Measurements from ENCODE around the gene TAP1.

Gene TAP1

DNA sequence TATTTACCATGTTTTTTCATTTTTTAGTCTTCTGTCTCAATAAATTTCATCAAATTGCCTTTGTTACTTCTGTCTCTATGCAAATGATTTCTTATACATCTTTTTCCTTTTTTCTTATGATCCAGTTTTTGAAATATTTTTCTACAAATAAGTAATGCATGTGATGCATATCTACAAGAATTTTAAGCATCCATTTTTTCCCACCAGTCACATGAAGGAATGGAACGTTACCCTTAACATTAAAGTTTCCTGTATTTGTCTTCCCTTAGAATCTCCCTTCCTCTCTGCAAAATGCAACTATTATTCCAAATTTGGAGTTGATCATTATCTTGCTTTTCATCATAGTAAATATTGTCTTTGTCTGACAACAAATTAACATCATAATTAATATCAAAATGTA lies 36.0 kb upstream of the TAP1 start:
- H3K9me3 ChIP-seq: no peaks in the 10 kb centered on the region
- H3K4me1 ChIP-seq: peaks cover 0 to under 1% (median 0%) of the 10 kb centered on the region in 4 donors
- H3K36me3 ChIP-seq: no peaks in the 10 kb centered on the region
- H3K27me3 ChIP-seq: no peaks in the 10 kb centered on the region
- DNase-seq: no peak
- intact Hi-C loops (cut with DNase I; ENCODE audit: low total_unique reads): loop anchor here (10.0 kb wide), 1 partner anchor 65 kb away; the partner anchor contains the start of gene HLA-DMA
- H3K27ac ChIP-seq: no peak overlapping the region
- H3K4me3 ChIP-seq: no peak overlapping the region
- TF ChIP-seq, protein P1, sequence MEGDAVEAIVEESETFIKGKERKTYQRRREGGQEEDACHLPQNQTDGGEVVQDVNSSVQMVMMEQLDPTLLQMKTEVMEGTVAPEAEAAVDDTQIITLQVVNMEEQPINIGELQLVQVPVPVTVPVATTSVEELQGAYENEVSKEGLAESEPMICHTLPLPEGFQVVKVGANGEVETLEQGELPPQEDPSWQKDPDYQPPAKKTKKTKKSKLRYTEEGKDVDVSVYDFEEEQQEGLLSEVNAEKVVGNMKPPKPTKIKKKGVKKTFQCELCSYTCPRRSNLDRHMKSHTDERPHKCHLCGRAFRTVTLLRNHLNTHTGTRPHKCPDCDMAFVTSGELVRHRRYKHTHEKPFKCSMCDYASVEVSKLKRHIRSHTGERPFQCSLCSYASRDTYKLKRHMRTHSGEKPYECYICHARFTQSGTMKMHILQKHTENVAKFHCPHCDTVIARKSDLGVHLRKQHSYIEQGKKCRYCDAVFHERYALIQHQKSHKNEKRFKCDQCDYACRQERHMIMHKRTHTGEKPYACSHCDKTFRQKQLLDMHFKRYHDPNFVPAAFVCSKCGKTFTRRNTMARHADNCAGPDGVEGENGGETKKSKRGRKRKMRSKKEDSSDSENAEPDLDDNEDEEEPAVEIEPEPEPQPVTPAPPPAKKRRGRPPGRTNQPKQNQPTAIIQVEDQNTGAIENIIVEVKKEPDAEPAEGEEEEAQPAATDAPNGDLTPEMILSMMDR (IDR thresholded peaks at IDR 0.05): no peak

DNA sequence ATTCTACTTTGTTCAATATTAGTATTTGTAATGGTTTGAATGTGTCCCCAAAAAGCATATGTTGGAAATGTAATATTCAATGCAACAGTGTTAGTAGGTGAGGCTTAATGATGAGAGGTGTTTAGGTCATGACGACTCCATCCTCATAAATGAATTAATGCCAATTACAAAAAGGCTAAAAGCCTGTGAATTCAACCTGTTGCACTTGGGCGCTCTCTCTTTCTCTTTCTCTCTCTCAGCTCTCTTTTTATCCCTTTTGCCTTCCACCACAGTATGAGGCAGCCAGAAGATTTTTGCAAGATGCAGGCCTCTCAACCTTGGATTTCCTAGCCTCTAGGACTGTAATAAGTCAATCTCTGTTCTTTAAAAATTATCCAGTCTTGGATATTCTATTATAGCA lies 35.1 kb upstream of the TAP1 start:
- TF ChIP-seq, protein P1 (IDR thresholded peaks at IDR 0.05): no peak
- Histone ChIP-seq H3K27ac (no peak overlapping the region), H3K9me3 (no peaks in the 10 kb centered on the region), H3K4me1 (peaks cover 0 to 10% (median 0%) of the 10 kb centered on the region in 4 donors), H3K36me3 (no peaks in the 10 kb centered on the region), H3K4me3 (no peak overlapping the region), H3K27me3 (no peaks in the 10 kb centered on the region)
- intact Hi-C loops (cut with DNase I; ENCODE audit: low total_unique reads): loop anchor here (10.0 kb wide), 1 partner anchor 66 kb away; the partner anchor contains the start of gene HLA-DMA
- DNase-seq: no peak

DNA sequence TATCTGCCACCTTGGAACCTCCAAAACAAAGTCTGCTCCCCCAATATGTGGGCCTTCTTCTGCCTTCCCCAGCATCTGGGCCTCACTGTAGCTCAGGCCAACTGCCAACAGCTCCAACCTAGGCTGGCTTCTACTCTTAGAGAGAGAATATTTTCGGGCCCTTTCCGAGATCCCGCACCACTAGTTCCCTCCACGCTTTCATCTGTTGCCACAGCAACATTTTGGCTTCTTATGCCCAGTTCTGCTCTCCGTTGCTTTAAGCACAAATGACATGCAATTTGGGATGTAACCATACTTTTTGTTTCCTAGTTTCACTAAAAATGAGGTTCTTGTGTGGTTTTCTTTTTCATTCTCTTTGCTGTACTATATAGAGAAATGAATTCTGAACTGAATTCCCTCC lies 34.1 kb upstream of the TAP1 start:
- no peaks in the 10 kb centered on the region for H3K9me3 ChIP-seq
- intact Hi-C loops (cut with DNase I; ENCODE audit: low total_unique reads): loop anchor here (10.0 kb wide), 1 partner anchor 67 kb away; the partner anchor contains the start of gene HLA-DMA
- no peaks in the 10 kb centered on the region for H3K36me3 ChIP-seq
- no peak overlapping the region for H3K4me3 ChIP-seq
- H3K27ac ChIP-seq: no peak overlapping the region
- no peak for DNase-seq
- no peaks in the 10 kb centered on the region for H3K27me3 ChIP-seq
- peaks cover 0 to 11% (median 0%) of the 10 kb centered on the region in 4 donors for H3K4me1 ChIP-seq
- TF ChIP-seq, protein P1 (IDR thresholded peaks at IDR 0.05): no peak

DNA sequence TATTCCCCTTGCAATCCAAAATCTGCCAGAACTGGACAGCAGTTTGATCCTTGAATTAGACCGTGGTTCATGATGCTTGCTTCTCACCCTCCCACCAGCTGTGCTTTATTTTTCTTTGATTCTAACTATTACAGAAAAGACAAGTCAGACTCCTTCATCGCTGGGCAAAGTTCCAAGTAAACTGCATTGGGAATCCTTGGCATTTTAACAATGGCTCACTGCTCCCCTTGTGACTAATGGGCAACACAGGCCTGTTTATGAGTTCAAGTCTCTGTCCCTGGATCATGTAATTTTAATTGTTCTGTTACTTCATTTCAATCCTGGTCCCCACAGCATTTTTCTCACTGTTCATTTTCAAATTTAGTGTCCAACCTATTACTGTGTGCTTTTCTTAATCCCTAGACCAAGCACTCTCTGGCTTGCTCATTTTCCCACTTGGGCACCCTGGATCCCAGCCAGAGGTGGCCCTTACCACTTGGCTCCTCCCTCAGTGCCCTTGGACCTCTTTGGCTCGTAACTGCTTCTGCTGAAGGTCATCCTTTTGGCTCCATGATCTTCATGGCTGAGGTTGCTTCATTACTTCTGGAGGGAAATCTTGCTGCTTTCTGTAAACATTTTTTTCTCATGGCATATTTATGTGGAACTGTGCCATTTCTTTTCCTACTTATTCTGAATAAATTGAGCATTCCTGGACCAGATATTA lies 33.3 kb upstream of the TAP1 start:
- Histone ChIP-seq H3K27ac (no peak overlapping the region), H3K9me3 (no peaks in the 10 kb centered on the region), H3K27me3 (no peaks in the 10 kb centered on the region), H3K4me1 (peaks cover 0 to 11% (median 0%) of the 10 kb centered on the region in 4 donors), H3K4me3 (no peak overlapping the region), H3K36me3 (no peaks in the 10 kb centered on the region)
- intact Hi-C loops (cut with DNase I; ENCODE audit: low total_unique reads): loop anchor here (10.0 kb wide), 1 partner anchor 68 kb away; the partner anchor contains the start of gene HLA-DMA
- peak in 1 of 2 donors; percentile 24 for DNase-seq
- TF ChIP-seq, protein P1 (IDR thresholded peaks at IDR 0.05): no peak

DNA sequence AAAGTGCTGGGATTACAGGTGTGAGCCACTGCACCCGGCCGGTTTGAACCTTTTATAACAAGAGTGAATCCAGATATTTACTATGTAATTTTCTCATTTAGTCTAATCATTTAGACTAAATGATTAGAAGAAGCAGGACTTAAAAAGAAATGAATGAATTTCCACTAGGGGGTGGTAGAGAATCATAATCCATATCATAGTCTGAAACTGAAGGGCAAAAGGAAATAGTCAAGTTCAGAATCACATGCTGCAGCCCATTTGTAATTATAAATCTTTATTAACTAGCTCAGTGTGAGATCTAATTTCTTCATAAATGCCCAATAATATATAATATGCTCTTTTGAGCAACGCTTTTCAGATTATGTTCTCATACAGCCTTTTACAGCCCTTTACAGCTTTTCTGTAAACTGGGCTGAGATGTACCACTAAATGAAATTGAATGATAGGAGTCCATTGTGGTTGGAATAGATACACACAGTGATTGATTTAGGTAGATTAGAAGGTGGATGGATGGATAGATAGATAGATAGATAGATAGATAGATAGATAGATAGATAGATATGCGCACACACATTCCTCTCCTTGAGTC lies 32.3 kb upstream of the TAP1 start:
- Histone ChIP-seq H3K4me1 (peaks cover 0 to 11% (median 0%) of the 10 kb centered on the region in 4 donors), H3K4me3 (no peak overlapping the region), H3K36me3 (no peaks in the 10 kb centered on the region), H3K27ac (no peak overlapping the region), H3K27me3 (no peaks in the 10 kb centered on the region), H3K9me3 (no peaks in the 10 kb centered on the region)
- TF ChIP-seq, protein P1 (IDR thresholded peaks at IDR 0.05): peak; percentile 60 to 70
- intact Hi-C loops (cut with DNase I; ENCODE audit: low total_unique reads): loop anchor here (2.0 to 10.0 kb wide), 2 partner anchors 69 to 97 kb away; partner anchors contain the start of gene HLA-DMA
- no peak for DNase-seq

Data from tibial artery (tissue), 4 donors.